A673 (cell line): ENCODE results near the gene OSBPL3.

Experiments used
- EZH2 ChIP-seq: fragments of 200-600 bp; sonication (generic); IDR thresholded peaks from 2 replicates; pipeline ENCODE4 v1.6.1; 2017; ENCODE audit warnings: borderline replicate concordance, low read depth, mild to moderate bottlenecking, mixed read lengths, antibody characterized with exemption, low read length; ENCODE audit not compliant: poor library complexity, severe bottlenecking
- TF ChIP-seq, protein P1 (sequence below): fragments of 300-800, 200-600 bp; sonication (generic); conservative IDR thresholded peaks from 2 replicates; pipeline ENCODE4 v1.5.1; 2017; ENCODE audit warnings: low read depth, mild to moderate bottlenecking, antibody characterized with exemption, low read length, moderate library complexity, mixed read lengths

DNA sequence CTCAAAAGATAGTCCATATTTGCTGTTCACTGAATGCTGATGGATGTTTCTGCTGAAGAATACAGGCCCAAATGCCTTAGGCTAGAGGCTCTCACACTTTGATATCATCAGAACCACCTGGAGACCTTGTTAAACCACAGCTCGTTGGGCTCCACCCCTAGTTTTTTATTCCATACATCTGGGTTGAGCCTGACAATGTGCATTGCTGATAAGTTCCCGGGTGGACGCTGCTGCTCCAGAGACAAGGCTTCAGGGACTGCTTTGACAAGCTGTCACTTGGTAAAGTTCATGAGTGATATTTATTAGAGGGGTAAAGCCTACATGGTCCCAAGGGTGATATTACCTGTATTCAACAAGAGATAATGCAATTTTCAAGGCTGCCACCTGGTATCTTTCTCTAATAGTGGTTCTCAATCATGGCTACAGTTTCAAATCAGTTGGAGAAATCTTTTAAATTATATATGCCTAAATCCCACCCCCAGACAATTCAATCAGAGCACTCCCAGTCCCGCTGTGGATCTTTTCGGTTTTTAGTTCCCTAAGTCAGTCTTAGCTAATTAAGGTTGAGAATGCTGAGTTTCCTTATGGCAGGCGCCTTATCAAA, 115.7 kb downstream of the OSBPL3 start:
- TF ChIP-seq, protein P1, sequence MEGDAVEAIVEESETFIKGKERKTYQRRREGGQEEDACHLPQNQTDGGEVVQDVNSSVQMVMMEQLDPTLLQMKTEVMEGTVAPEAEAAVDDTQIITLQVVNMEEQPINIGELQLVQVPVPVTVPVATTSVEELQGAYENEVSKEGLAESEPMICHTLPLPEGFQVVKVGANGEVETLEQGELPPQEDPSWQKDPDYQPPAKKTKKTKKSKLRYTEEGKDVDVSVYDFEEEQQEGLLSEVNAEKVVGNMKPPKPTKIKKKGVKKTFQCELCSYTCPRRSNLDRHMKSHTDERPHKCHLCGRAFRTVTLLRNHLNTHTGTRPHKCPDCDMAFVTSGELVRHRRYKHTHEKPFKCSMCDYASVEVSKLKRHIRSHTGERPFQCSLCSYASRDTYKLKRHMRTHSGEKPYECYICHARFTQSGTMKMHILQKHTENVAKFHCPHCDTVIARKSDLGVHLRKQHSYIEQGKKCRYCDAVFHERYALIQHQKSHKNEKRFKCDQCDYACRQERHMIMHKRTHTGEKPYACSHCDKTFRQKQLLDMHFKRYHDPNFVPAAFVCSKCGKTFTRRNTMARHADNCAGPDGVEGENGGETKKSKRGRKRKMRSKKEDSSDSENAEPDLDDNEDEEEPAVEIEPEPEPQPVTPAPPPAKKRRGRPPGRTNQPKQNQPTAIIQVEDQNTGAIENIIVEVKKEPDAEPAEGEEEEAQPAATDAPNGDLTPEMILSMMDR: no peak
- TF ChIP-seq EZH2: no peak
